Ovary (tissue), 9 donors: Measurements from ENCODE around the gene ZNF511. TPM values are rescaled to one million over a fixed set of nuclear protein-coding genes. Genes with fewer than 3 reads are reported as not detected.

Experiments
- DNase-seq, 5 donors: peaks; one replicate each; pipeline ENCODE4 v3.0.0-alpha.2; 2019 to 2020
- H3K27ac ChIP-seq, 2 donors: fragments of 200-600 bp; one replicate each; pipeline versions ENCODE4 v1.5.1 to v1.8.0; 2019 to 2022
- H3K27me3 ChIP-seq: fragments of 200-600 bp; one replicate; pipeline ENCODE4 v1.8.0; 2022
- H3K36me3 ChIP-seq: fragments of 200-600 bp; sonication (generic); one replicate; pipeline ENCODE4 v1.5.1; 2019
- H3K4me1 ChIP-seq: one replicate; pipeline ENCODE4 v1.8.1; 2013; ENCODE audit warnings: mild to moderate bottlenecking, moderate library complexity; ENCODE audit not compliant: insufficient read depth
- H3K4me3 ChIP-seq: fragments of 200-600 bp; sonication (generic); one replicate; pipeline ENCODE4 v1.5.1; 2017
- H3K9me3 ChIP-seq, 2 donors: fragments of 200-600 bp in 1 of 2; sonication (generic) in 1 of 2; one replicate each; pipeline versions ENCODE4 v1.5.1 to v1.8.1; 2013 to 2019; ENCODE audit warnings: mild to moderate bottlenecking in 1 of 2, moderate library complexity in 1 of 2
- CTCF ChIP-seq, 3 donors: fragments of 450-650 bp in 2 of 3; fragments of 200-600 bp in 1 of 3; IDR thresholded peaks; one replicate each; pipeline versions ENCODE4 v1.5.1 to v1.8.0; 2016 to 2022; ENCODE audit warnings: antibody characterized with exemption in 3 of 3, mild to moderate bottlenecking in 1 of 3
- EP300 ChIP-seq: sonication (generic); formaldehyde crosslinking; IDR thresholded peaks from one replicate; pipeline ENCODE4 v1.6.1; 2017; ENCODE audit warnings: antibody characterized with exemption
- POLR2A ChIP-seq: fragments of 450-650 bp; IDR thresholded peaks from one replicate; pipeline ENCODE4 v1.6.1; 2017; ENCODE audit warnings: antibody characterized with exemption, mild to moderate bottlenecking, moderate library complexity
- WGBS, 3 donors: extraction: QIAGEN DNeasy Blood & Tissue Kit in 1 of 3; methylation state at CpG; one replicate each; pipeline versions ENCODE4 v1.1.5 to v1.1.7; 2013 to 2017; 5-methylcytosine and 5-hydroxymethylcytosine counted together
- intact Hi-C, 4 donors: fragments of 100-400 bp; cut with DNase I; formaldehyde crosslinking; loops; one replicate each; pipeline versions ENCODE4 v1.11.0 to v1.15.1; 2022 to 2023
- polyA plus RNA-seq, 2 donors: library from polyadenylated mRNA; stranded (reverse); fragments of 200-250 nt in 1 of 2; fragments of 350-450 nt in 1 of 2; fragmentation: Illumina TruSeq in 1 of 2; extraction: RNeasy Lipid Tissue Mini Kit (QIAGEN cat#74804) in 1 of 2; gene quantifications; one replicate each; pipeline ENCODE4 v1.2.3, GENCODE V29; 2013 to 2014
- total RNA-seq, 7 donors: library from RNA; depleted of rRNA in 2 of 7; stranded (reverse); fragments of >200 nt in 2 of 7; fragmentation: NEBNext Ultra II Directional in 3 of 7; extraction: Animal tissue kit (Norgen Biotek cat#: 25700) in 3 of 7; gene quantifications; one replicate each; pipeline versions ENCODE4 v1.1.0 to v1.2.4, GENCODE V29; 2016 to 2023
- donor health status: DM: no; HTN: no; CAD: no; lungs with moderate emphysema.
- donor health status: DM: no; HTN: no; CAD: no.
- donor health status: Bipolar disorder and iron deficiency.
- donor health status: DM: yes; HTN: yes; CAD: no.
- donor health status: DM: no; HTN: no; CAD: no.
- donor health status: DM: yes; HTN: yes; CAD: no.

ZNF511 gene
- total and polyA plus RNA-seq, 9 donors, result 16.3 to 64.8 (median 46.8) TPM

DNA sequence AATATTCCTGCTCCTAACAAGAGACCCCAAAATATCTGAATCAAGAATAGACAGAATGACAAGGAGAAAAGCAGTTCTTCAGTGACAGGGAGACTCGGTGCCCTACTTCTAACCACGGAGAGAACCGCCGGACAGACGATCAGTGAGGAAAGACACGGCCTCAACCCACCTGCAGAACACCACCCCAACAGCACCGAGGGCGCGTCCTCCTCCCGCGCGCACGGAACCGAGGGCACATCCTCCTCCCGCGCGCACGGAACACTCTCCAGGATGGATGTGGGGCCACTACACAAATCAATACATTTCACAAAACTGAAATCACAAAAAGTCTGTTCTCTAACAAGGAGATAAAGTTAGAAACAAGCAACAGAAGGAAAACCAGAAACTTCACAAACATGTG, 22.3 kb upstream of the ZNF511 start:
- intact Hi-C loops, result no loop called here
- H3K27me3 ChIP-seq, result no peaks in the 10 kb centered on the region
- no peak for TF ChIP-seq POLR2A
- TF ChIP-seq CTCF (IDR thresholded peaks at IDR 0.05), result no peak
- no peak for TF ChIP-seq EP300

DNA sequence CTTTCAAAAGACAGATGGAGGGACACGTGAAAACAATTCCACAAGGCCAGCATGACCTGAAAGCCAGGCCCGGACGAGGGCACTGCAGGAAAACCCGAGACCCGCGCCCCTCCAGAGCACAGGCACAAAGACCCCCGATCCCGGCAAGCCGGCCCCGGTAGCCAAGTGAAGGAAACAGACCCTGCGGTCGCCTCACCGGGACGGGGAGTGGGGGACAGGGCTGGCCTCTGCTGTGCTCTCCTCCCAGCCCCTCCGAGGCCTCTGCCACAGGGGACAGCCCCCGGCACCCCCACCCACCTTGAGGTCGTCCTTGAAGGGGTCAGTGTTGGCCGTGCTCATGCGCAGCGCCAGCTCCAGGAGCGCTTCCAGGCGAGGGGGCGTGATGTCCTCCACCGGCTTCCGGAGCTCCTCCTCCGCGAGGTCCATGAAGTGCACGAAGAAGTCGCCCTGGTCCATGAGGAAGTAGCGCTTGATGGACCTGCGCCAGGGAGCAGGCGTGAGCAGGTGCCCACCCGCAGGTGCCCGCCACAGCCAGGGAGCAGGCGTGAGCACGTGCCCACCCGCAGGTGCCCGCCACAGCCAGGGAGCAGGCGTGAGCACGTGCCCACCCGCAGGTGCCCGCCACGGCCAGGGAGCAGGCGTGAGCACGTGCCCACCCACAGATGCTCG, 20.7 kb upstream of the ZNF511 start:
- WGBS, 3 donors, result 91 to 93% (median 92%) methylated on average over 46 of the region's 46 CpGs
- Histone ChIP-seq H3K4me1 (no peaks in the 10 kb centered on the region), H3K27ac (no peak overlapping the region), H3K27me3 (no peaks in the 10 kb centered on the region), H3K4me3 (no peak overlapping the region), H3K9me3 (no peaks in the 10 kb centered on the region), H3K36me3 (no peaks in the 10 kb centered on the region)
- TF ChIP-seq POLR2A (no peak), EP300 (no peak), CTCF (IDR thresholded peaks at IDR 0.05) (no peak)
- intact Hi-C loops, result no loop called here
- DNase-seq, result no peak

More for the DNA sequence above, 22.3 kb upstream of the ZNF511 start:
- no peaks in the 10 kb centered on the region for H3K36me3 ChIP-seq
- H3K9me3 ChIP-seq, result no peaks in the 10 kb centered on the region
- no peak overlapping the region for H3K27ac ChIP-seq
- H3K4me1 ChIP-seq, result no peaks in the 10 kb centered on the region
- 79 to 84% (median 80%) methylated on average over 18 of the region's 18 CpGs for WGBS, 3 donors
- DNase-seq, result no peak
- no peak overlapping the region for H3K4me3 ChIP-seq

DNA sequence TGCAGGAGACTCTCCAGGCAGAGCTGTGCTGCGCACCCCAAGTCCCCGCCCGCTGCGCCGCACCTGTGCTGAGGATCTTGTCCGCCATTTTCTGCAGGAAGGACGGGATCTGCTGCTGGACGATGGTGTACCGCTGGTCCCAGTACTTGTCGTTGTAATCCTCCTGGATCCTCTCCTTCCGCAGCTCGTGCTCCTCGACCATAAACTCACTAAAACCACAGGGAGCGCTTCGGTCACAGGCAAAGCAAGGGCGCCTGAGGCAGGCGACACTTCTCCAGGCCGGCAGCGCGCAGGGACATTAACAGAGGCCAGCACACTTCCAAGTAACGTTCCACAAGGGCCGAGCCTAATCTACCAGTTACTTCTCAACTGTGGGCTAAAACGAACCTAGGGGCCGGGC, 19.0 kb upstream of the ZNF511 start:
- no peaks in the 10 kb centered on the region for H3K4me1 ChIP-seq
- no peaks in the 10 kb centered on the region for H3K36me3 ChIP-seq
- WGBS, 3 donors, result 91 to 94% (median 93%) methylated on average over 23 to 24 of the region's 24 CpGs
- TF ChIP-seq CTCF (IDR thresholded peaks at IDR 0.05), result no peak
- no peak for TF ChIP-seq POLR2A
- no peak for TF ChIP-seq EP300
- H3K27ac ChIP-seq, result no peak overlapping the region
- H3K9me3 ChIP-seq, result no peaks in the 10 kb centered on the region
- intact Hi-C loops, result no loop called here
- H3K4me3 ChIP-seq, result no peak overlapping the region
- no peaks in the 10 kb centered on the region for H3K27me3 ChIP-seq
- DNase-seq, result no peak

DNA sequence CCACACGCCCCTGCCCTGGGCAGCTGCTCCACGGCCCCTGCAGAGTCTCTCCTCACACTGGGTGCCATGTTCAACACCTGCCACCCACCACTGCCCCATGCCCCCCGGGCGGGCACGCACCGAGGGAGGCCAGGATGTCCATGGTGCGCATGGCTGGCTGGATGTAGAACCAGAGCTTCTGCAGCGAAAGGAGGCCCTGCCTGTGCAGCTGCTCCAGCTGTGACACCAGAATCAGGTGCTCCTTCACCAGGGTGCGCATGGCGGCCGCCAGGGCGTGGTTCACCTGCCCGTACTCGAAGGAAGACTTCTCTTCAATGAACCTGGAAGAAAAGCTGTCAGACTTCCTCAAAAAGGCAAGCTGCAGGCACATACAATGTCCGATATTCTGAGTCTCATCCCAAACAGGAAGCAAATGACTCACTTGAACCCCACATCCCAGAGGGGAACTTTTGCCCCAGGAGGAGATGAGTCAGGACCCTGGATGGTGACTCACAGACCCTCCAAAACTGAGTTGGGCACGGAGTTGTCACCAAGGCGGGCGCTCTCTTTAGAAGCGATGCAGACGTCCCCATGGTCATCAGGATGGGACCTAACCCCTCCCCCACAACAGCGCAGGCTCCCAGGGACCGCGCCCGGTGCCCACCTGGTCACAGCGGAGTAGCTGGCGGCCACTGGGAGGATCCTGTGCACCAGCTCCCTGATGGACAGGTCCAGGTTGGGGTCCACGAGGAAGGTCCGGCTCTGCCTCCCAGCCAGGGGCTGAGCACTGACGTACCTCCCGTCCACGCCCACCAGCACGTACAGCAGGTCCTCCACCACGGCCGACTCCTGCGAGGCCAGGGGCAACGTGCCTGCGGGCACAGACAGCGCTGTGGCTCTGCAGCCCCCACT, 15.6 kb upstream of the ZNF511 start:
- Histone ChIP-seq H3K27ac (no peak overlapping the region), H3K27me3 (no peaks in the 10 kb centered on the region), H3K9me3 (no peaks in the 10 kb centered on the region), H3K4me1 (no peaks in the 10 kb centered on the region), H3K36me3 (no peaks in the 10 kb centered on the region), H3K4me3 (no peak overlapping the region)
- TF ChIP-seq POLR2A (no peak), CTCF (IDR thresholded peaks at IDR 0.05) (no peak), EP300 (no peak)
- 90 to 91% (median 91%) methylated on average over 27 to 38 of the region's 38 CpGs for WGBS, 3 donors
- intact Hi-C loops, result no loop called here
- DNase-seq, result no peak
